GM23248 (cell line): ENCODE measurements around the gene SYMPK.

Source experiments
- EZH2 ChIP-seq: fragments of 200-600 bp; sonication (generic); IDR thresholded peaks from 2 replicates; pipeline ENCODE4 v1.6.1; 2018; ENCODE audit warnings: antibody characterized with exemption, mild to moderate bottlenecking; ENCODE audit not compliant: insufficient read depth, poor library complexity, severe bottlenecking
- EZH2phosphoT487 ChIP-seq: fragments of 200-600 bp; sonication (generic); IDR thresholded peaks from 2 replicates; pipeline ENCODE4 v1.6.1; 2018; ENCODE audit warnings: antibody characterized with exemption, moderate library complexity, mild to moderate bottlenecking, low read depth; ENCODE audit not compliant: insufficient read depth

DNA sequence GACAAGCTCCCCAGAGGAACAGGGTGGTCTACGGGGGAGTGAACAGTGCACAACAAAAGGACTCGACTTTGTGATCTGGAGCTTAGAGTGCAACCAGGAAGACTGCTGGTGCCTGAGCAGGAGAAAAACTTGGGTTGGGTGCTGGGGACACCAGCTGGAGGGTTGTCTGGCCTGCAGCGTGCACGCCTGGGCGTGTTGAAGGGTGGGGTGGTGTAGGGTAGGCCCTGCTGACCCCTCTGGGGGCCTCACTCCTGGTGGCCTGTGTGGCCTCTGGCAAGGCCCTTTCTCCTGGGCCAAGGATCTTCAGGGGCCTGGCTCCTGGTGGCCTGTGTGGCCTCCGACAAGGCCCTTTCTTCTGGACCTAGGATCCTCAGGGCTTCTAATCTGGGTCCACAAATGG lies 43.2 kb downstream of the SYMPK start:
- no peak for TF ChIP-seq EZH2phosphoT487
- TF ChIP-seq EZH2: no peak
